AG09319 (cell line): ENCODE results near the gene RIGI.

Experiments
- DNase-seq: peaks from one replicate; pipeline ENCODE4 v3.0.0-alpha.2; 2010; ENCODE audit warnings: low read depth; ENCODE audit errors: extremely low read depth
- CTCF ChIP-seq: IDR thresholded peaks from 2 replicates; pipeline ENCODE4 v1.5.1; 2011; ENCODE audit warnings: low read depth, mild to moderate bottlenecking, inconsistent platforms, low read length, moderate library complexity

RIGI gene

GRCh38 chr9:32483343-32483742 is 42.7 kb downstream of the RIGI start:
- DNase-seq: no peak
- TF ChIP-seq CTCF: no peak
